Hepatocyte (in vitro differentiated cells): ENCODE measurements around the gene SNX11. TPM values are rescaled to one million over a fixed set of nuclear protein-coding genes. Genes with fewer than 3 reads are reported as not detected.

Experiments used
- DNase-seq: peaks from one replicate; pipeline ENCODE4 v3.0.0-alpha.2; 2016; ENCODE audit warnings: low spot score
- H2AFZ ChIP-seq: fragments of 200-600 bp; sonication (generic); 2 replicates; pipeline ENCODE4 v1.6.0; 2016; ENCODE audit warnings: antibody characterized with exemption, mild to moderate bottlenecking
- H3K27ac ChIP-seq: fragments of 200-600 bp; sonication (generic); 2 replicates; pipeline ENCODE4 v1.5.1; 2016; ENCODE audit warnings: mild to moderate bottlenecking
- H3K27me3 ChIP-seq: fragments of 200-600 bp; sonication (generic); 2 replicates; pipeline ENCODE4 v1.6.1; 2016
- H3K36me3 ChIP-seq: fragments of 200-600 bp; sonication (generic); replicated peaks from 2 replicates; pipeline ENCODE4 v1.5.1; 2016; ENCODE audit warnings: low read depth; ENCODE audit not compliant: insufficient read depth
- H3K4me1 ChIP-seq: fragments of 200-600 bp; sonication (generic); 2 replicates; pipeline ENCODE4 v1.5.1; 2016; ENCODE audit warnings: mild to moderate bottlenecking, moderate library complexity; ENCODE audit not compliant: insufficient read depth
- H3K4me2 ChIP-seq: fragments of 200-600 bp; sonication (generic); 2 replicates; pipeline ENCODE4 v1.6.0; 2016
- H3K4me3 ChIP-seq: fragments of 200-600 bp; sonication (generic); 2 replicates; pipeline ENCODE4 v1.5.1; 2016; ENCODE audit warnings: mild to moderate bottlenecking
- H3K79me2 ChIP-seq: fragments of 200-600 bp; sonication (generic); 2 replicates; pipeline ENCODE4 v1.6.0; 2017; ENCODE audit warnings: mild to moderate bottlenecking
- H3K9me2 ChIP-seq: fragments of 200-600 bp; sonication (generic); replicated peaks from 2 replicates; pipeline ENCODE4 v1.6.0; 2017; ENCODE audit warnings: mild to moderate bottlenecking; ENCODE audit not compliant: insufficient read depth
- H3K9me3 ChIP-seq: fragments of 200-600 bp; sonication (generic); 2 replicates; pipeline ENCODE4 v1.5.1; 2016; ENCODE audit warnings: low read depth, mild to moderate bottlenecking
- H4K20me1 ChIP-seq: fragments of 200-600 bp; sonication (generic); 2 replicates; pipeline ENCODE4 v1.6.0; 2016; ENCODE audit warnings: mild to moderate bottlenecking; ENCODE audit not compliant: insufficient read depth, poor library complexity, severe bottlenecking
- EZH2 ChIP-seq: fragments of 200-600 bp; sonication (generic); IDR thresholded peaks from 2 replicates; pipeline ENCODE4 v1.6.1; 2016; ENCODE audit warnings: antibody characterized with exemption, mild to moderate bottlenecking, borderline replicate concordance
- EZH2phosphoT487 ChIP-seq: fragments of 200-600 bp; sonication (generic); IDR thresholded peaks from one replicate; pipeline ENCODE4 v1.6.1; 2018; ENCODE audit warnings: antibody characterized with exemption, mild to moderate bottlenecking, low read depth, moderate library complexity; ENCODE audit not compliant: unreplicated experiment, severe bottlenecking
- WGBS: methylation state at CpG from one replicate; pipeline ENCODE4 v1.1.6; 2016; ENCODE audit warnings: low lambda C conversion rate; ENCODE audit errors: missing lambda C conversion rate; 5-methylcytosine and 5-hydroxymethylcytosine counted together
- polyA plus RNA-seq: library from polyadenylated mRNA; unstranded; fragments of >200 nt; fragmentation: Nextera tagmentation; extraction: Ambion mirVana; gene quantifications from 2 replicates; pipeline ENCODE4 v1.2.1, GENCODE V29; 2016
- total RNA-seq: library from RNA; depleted of rRNA; stranded (reverse); fragments of >200 nt; gene quantifications from 2 replicates; pipeline ENCODE4 v1.2.3, GENCODE V29; 2014
- TF ChIP-seq, protein P1 (sequence below): fragments of 200-600 bp; sonication (generic); IDR thresholded peaks from 2 replicates; pipeline ENCODE4 v1.5.1; 2016; ENCODE audit warnings: antibody characterized with exemption, mild to moderate bottlenecking; ENCODE audit not compliant: poor library complexity

SNX11 gene
- total and polyA plus RNA-seq, 2 experiments from 2014 or later, result 11.3 to 13.2 TPM

- TF ChIP-seq, protein P1, sequence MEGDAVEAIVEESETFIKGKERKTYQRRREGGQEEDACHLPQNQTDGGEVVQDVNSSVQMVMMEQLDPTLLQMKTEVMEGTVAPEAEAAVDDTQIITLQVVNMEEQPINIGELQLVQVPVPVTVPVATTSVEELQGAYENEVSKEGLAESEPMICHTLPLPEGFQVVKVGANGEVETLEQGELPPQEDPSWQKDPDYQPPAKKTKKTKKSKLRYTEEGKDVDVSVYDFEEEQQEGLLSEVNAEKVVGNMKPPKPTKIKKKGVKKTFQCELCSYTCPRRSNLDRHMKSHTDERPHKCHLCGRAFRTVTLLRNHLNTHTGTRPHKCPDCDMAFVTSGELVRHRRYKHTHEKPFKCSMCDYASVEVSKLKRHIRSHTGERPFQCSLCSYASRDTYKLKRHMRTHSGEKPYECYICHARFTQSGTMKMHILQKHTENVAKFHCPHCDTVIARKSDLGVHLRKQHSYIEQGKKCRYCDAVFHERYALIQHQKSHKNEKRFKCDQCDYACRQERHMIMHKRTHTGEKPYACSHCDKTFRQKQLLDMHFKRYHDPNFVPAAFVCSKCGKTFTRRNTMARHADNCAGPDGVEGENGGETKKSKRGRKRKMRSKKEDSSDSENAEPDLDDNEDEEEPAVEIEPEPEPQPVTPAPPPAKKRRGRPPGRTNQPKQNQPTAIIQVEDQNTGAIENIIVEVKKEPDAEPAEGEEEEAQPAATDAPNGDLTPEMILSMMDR, result no peak
- TF ChIP-seq EZH2 (no peak), EZH2phosphoT487 (no peak)
- Histone ChIP-seq H4K20me1 (no peaks in the 10 kb centered on the region), H3K27ac (no peak overlapping the region), H3K79me2 (no peaks in the 10 kb centered on the region), H3K9me3 (no peaks in the 10 kb centered on the region), H3K36me3 (no peaks in the 10 kb centered on the region), H3K4me2 (no peak overlapping the region), H3K4me3 (no peak overlapping the region), H2AFZ (no peak overlapping the region), H3K27me3 (peaks cover 62% of the 10 kb centered on the region), H3K9me2 (no peaks in the 10 kb centered on the region), H3K4me1 (no peaks in the 10 kb centered on the region)
- no peak for DNase-seq
- WGBS, result 69% methylated on average over 3 of the region's 3 CpGs
Observed at GRCh38 chr17:48144976-48145798, 37.6 kb downstream of the SNX11 start.

- Histone ChIP-seq H3K9me3 (no peaks in the 10 kb centered on the region), H3K27ac (no peak overlapping the region), H3K79me2 (no peaks in the 10 kb centered on the region), H3K4me2 (no peak overlapping the region), H3K36me3 (no peaks in the 10 kb centered on the region), H3K4me3 (no peak overlapping the region), H4K20me1 (no peaks in the 10 kb centered on the region), H2AFZ (no peak overlapping the region), H3K4me1 (no peaks in the 10 kb centered on the region), H3K27me3 (peaks cover 77% of the 10 kb centered on the region), H3K9me2 (no peaks in the 10 kb centered on the region)
- TF ChIP-seq EZH2phosphoT487 (no peak), EZH2 (no peak)
- TF ChIP-seq, protein P1, result no peak
- 85% methylated on average over 14 of the region's 14 CpGs for whole genome bisulfite sequencing
- DNase-seq, result no peak
Observed at GRCh38 chr17:48148029-48148770, 40.6 kb downstream of the SNX11 start.

DNA sequence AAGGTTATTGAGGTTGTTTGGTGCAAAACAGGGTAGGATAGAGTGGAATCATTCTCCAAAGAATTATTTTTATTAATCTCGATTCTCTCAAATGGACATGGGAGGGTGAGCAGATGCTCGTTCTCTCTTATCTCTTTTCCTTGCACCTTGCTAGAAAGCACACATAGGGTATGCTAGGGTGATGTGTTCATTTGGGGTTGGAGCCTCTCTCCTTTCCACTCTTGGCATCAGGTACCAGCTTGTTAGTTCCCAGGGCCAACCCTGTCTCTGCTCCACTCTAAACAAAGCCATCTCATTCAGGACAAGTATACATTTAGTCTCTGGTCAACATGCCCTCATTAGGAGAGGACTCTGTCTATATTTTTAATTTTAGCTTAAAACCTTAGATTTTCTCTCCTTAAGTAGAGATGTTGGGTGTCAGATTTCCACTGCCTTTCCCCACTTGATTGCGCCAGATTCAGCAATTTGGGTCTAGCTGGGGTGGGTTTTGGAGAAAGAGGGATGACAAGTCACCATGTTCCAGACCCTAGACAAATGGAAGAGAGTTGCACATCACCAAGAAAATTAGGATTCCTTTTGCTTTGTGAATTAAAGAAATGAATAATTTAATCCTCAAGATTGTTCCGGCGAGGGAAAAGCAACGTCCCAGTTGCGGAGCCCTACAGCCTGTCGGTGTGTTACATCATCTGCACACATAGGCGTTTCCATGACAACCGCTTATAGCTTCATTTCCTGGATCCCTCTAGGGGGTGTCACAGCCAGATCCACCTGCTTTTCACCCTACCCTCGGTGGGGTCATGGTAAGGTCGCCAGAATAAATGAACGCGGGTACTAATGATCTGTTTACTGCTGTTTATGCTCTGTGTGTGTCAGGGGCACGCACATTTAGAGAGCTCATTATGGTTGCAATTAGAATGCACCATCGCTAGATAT lies 41.6 kb downstream of the SNX11 start:
- no peaks in the 10 kb centered on the region for H3K9me2 ChIP-seq
- H3K4me1 ChIP-seq, result no peaks in the 10 kb centered on the region
- no peaks in the 10 kb centered on the region for H3K9me3 ChIP-seq
- TF ChIP-seq EZH2 (no peak), EZH2phosphoT487 (no peak)
- TF ChIP-seq, protein P1, result no peak
- no peak overlapping the region for H3K4me2 ChIP-seq
- H3K27me3 ChIP-seq, result peaks cover 68% of the 10 kb centered on the region
- 61% methylated on average over 16 of the region's 16 CpGs for WGBS
- no peak for DNase-seq
- no peaks in the 10 kb centered on the region for H3K36me3 ChIP-seq
- no peak overlapping the region for H3K4me3 ChIP-seq
- no peaks in the 10 kb centered on the region for H4K20me1 ChIP-seq
- H2AFZ ChIP-seq, result no peak overlapping the region
- no peak overlapping the region for H3K27ac ChIP-seq
- no peaks in the 10 kb centered on the region for H3K79me2 ChIP-seq
